Activated CD8-positive, alpha-beta memory T cell treated with anti-CD3 and anti-CD28 coated beads, Interleukin-2, amount 50 U/mL, for 24 hours (primary cell): ENCODE data around the gene KMT2A.
"Not testable (repeated sequence)": the region's sequence is repeated elsewhere in the genome, so short reads cannot be mapped to it uniquely, and the experiment has no call there.

Experiments
- DNase-seq: peaks from one replicate; pipeline ENCODE4 v3.0.0-alpha.2; 2020; ENCODE audit errors: extremely low read depth

KMT2A gene

DNA sequence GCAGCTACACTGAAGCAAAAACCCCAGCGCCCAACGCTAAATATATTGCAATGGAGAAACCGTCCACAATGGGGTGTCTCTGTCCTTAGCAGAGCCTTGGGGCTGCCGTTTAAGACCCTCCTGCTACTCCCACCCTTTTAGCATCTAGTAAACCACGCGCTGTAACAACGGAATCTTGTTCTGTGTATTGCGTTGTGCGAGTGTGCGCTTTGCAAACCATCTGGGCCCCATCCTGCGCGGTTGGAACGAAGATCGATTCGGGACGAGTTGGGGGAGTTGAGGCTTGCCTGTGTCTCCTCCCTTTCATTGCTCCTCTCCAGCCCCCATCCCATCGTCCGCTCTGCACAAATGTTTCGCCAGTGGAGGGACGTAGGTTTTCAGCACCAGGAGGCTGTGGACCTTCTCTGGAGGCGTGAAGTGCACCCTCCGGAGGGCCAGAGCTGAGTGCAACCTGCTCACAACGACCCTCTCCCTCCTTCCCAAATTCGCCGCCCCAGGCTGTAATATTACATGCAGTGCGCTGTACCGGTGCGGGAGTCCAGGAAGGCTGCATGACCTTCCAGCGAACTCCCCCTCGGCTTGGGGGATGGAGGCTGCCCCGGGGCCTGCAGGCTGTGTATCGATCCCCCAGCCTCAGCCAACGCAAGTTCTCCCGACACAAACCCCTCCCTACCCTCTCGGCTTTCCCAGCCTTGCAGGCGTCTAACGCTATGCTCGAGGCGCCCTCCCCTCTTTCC lies 1.6 kb upstream of the KMT2A start:
- DNase-seq, result peak; percentile 18

GRCh38 chr11:118435290-118435892 lies 901 bp upstream of the KMT2A start:
- peak; percentile 36 for DNase-seq

GRCh38 chr11:118436639-118437207 lies 431 bp downstream of the KMT2A start:
- DNase-seq, result no peak

DNA sequence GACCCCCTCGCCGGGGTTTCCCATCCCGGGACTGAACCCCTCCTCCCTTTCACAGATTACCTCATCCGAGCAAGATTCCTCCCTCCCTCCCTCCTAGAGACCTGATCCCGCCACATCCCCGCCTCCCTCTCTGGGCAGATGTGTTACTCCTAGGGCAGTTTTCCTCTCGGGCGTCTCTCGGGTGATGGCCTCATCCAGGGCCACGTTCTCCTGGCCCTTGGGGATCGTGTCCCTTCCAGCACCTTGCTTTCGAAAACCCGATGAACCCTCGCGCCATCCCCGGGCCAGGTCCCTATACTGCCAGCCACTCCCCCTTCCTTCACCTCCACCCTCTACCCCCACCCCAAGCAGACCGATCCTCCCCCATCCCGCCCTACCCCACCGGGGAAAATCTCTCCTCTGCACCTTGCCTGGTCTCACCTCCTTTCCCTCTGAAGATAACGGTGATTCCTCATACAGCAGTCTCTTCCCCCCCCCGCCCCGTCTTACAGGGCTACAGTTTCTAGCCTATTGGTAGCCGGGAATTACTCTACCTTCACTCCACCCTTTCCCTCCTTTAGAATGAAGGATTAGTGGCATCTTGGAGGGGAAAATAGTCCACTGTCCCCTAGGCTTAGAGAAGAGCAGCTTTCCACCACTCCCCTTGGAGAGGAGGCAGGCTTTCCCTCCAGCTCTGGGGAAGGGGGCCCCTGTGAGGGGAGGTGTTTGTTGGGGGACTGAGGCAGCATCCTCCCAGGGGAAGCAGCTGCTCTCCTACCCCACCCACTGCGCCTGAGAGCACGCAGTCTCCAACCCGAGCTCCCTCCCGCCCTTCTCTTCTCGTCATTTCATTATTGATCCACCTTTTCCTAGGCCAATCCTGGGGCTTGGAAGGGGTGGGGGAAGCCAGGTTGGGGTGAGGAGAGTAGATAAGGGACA lies 1.2 kb downstream of the KMT2A start:
- no peak for DNase-seq

- peak; percentile 18 for DNase-seq
These were observed 2.1 kb downstream of the KMT2A start for GRCh38 chr11:118438314-118438931.

GRCh38 chr11:118439646-118440045 lies 3.4 kb downstream of the KMT2A start:
- DNase-seq, result no peak

DNA sequence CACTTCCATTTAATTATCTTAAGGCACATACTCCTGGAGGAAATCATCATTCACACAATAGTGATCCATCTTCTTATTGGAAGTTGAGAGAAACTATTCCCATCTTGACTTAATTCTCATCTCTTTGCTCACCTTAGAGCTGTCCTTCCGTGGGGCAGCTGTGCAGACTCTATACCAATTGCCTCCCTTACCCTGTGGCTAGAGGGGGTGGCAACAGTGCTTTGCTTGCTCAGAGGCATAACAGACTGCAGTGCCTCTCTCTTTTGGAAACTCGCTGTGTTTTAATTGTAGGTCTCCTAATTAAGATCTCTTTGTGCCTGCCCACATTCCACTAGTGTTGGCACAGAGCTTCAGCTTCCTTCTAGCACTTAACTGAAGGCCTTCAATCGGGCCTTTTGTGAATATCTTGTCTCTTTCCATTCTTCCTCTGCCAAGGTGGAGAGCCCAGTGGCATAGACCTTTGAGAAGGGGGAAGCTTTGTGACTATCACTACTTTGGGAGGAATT lies 5.5 kb downstream of the KMT2A start:
- no peak for DNase-seq

GRCh38 chr11:118442301-118442700 lies 6.0 kb downstream of the KMT2A start:
- DNase-seq, result no peak

DNA sequence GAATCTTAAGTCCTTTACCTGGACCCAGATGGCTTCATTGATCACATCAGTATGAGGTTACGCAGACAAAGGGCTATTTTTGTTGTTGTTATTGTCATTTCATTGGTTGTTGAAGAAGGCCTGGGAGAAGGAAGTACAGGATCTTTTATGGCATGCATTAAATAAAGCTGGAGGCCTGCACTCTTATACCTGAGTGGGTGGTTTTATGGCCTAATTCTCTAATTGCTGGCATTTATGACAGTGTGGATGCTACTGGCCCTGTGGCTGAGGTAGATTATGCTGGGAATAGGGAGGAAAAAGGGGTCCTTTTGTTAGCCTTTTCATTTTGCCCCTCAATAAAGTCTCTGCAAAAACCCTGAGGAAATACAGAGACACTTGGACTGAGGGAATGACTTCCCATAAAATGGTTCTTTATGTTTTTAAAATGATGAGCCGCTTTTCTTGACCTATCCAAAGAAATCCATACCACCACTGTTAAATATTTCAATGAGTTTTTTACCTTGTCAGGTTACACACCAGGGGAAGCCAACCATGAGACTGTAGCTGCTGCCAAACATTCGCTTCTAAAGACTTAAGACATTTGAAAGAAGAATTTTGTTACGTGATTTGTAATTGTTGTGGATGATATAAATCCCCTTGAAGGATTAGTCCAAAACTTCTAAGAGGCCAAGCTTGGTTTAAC lies 6.8 kb downstream of the KMT2A start:
- DNase-seq, result no peak

GRCh38 chr11:118443590-118444218 lies 7.4 kb downstream of the KMT2A start:
- no peak for DNase-seq

DNA sequence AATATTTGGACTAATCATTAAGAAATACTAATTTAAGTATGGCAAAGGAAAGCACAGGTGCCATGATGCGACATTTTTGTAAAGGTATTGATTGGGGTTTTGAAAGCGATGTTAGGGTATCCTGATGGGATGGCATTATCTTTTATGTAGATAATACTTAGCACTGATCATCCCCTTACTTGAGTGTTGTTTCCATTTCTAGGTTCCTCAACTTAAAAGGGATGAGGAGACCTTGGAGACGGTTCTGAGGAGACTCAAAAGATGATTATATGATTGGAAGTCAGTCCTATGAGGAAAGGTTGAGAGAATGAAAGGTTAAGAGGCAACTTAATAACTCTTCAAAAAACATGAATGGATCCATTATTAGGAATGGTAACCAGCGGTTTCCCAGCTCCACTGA lies 11.1 kb downstream of the KMT2A start:
- no peak for DNase-seq

DNA sequence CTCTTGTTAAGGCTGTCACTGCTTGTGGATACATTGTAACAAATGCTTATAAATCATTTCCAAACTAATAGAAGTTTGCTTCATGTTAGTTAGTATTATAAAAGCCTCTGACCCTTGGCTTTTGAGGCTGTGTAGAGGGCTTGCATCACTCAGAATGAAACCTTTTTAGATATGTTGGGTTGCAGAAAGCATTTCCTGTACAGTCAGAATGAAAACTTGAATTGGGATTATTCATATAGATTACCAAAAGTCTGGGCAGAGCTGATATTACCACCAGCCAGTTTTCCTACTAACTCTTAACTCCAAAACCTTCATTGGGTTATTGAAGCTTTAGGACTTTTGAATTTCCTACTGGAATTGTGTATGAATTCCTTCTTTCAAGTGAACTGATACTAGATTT lies 12.0 kb downstream of the KMT2A start:
- DNase-seq, result no peak

DNA sequence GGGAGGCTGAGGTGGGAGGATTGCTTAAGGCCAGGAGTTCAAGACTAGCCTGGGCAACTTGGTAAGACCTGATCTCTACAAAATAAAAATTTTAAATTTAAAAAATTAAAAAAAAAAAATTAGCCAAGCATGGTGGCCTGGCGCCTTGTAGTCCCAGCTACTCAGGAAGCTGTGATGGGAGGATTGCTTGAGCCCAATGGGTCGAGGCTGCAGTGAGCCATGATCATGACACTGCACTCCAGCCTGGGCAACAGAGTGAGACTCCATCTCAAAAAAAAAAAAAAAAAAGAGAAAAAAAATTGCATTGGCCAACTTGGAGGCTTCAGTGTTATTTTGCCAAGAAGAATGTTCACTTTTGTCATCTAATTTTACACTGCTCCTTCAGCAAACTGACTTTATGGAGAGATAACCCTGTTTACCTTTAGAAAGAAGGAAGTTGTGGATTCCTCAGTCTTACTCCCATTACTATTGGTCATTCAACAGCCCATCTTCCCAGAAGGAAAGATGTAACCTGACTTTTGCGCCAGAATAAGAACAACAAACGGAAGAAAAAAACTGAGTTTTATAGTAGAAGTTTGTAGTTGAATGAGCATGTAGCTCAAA lies 13.1 kb downstream of the KMT2A start:
- DNase-seq, result no peak

DNA sequence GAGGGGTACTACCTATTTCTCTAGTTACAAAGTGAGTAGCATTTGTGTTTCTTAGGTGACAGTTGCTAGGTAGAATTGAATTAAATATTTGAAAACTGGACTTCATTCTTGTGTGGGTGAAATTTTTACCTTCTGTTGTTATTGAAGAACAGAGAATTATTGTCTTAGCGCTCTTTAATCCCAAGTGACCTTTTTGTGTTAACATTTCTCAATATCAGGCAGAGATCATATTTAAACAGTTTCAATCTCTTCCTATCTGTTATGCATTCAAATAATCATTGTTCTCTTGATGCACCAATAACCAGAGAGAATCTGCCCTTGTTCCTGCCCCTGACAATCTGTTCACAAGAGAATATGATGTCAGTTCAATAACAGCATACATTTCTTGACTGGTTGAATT lies 14.2 kb downstream of the KMT2A start:
- no peak for DNase-seq

DNA sequence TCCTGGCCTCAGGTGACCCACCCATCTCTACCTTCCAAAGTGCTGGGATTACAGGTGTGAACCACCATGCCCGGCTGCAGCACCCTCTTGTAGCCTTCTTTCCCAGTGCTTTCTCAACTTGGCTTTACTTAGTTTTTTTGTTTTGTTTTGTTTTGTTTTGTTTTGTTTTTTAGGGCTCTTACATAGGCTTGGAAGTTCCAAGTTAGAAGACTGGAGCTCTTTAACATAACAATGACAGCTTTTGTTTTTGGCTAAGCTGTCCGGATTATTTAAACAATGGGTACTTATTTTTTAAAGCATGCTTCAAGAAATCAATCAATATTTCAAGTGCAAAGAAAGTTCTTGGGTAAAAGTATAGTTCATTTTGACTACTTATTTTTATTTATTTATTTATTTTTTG lies 25.9 kb downstream of the KMT2A start:
- DNase-seq, result no peak

- not testable (repeated sequence) for DNase-seq
These were observed 32.7 kb downstream of the KMT2A start for GRCh38 chr11:118468968-118469367.

- DNase-seq, result no peak
These were observed 34.7 kb downstream of the KMT2A start for GRCh38 chr11:118471030-118471429.

DNA sequence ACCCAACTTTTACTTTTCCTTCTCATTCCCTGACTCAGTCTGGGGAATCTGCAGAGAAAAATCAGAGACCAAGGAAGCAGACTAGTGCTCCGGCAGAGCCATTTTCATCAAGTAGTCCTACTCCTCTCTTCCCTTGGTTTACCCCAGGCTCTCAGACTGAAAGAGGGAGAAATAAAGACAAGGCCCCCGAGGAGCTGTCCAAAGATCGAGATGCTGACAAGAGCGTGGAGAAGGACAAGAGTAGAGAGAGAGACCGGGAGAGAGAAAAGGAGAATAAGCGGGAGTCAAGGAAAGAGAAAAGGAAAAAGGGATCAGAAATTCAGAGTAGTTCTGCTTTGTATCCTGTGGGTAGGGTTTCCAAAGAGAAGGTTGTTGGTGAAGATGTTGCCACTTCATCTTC lies 37.2 kb downstream of the KMT2A start:
- DNase-seq, result no peak

DNA sequence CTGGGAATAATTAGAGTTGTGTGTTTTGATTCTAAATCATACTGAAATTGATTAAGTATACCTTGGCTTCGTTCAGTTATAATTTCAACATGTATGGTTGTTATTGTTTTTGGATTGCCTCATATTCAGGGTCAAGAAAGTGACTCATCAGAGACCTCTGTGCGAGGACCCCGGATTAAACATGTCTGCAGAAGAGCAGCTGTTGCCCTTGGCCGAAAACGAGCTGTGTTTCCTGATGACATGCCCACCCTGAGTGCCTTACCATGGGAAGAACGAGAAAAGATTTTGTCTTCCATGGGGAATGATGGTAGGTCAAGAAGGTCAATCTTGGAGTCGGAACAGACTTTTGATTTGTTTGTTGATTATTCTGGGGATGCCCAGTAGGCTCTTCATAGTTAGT lies 40.4 kb downstream of the KMT2A start:
- DNase-seq, result no peak

DNA sequence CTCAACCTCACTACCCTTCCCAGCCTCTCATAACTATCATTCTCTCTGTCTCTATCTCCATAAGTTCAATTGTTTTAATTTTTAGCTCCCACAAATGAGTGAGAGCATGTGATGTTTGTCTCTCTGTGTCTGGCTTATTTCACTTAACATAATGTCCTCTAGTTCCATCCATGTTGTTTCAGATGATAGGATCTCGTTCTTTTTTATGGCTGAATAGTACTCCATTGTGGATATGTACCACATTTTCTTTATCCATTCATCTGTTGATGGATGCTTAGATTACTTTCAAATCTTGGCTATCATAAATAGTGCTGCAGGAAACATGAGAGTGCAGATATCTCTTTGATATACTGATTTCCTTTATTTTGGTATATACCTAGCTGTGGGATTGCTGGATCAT lies 44.9 kb downstream of the KMT2A start:
- not testable (repeated sequence) for DNase-seq
